GM23338 (cell line): ENCODE measurements around the gene RAB11B. TPM values are rescaled to one million over a fixed set of nuclear protein-coding genes. Genes with fewer than 3 reads are reported as not detected.
A peak's percentile ranks its signal among the peaks of the same experiment; 100 is the strongest.

ENCODE experiments used
- ATAC-seq: fragments of 200-7000 bp; cut with Tn5 transposase; 3 replicates; pipeline ENCODE4 v1.9.1; 2020
- DNase-seq: peaks from one replicate; pipeline ENCODE4 v3.0.0-alpha.2; 2015; ENCODE audit warnings: low spot score
- H2AFZ ChIP-seq: fragments of 200-600 bp; sonication (generic); 2 replicates; pipeline ENCODE4 v1.8.0; 2016; ENCODE audit warnings: antibody characterized with exemption, mild to moderate bottlenecking, moderate library complexity
- H3F3A ChIP-seq: fragments of 200-600 bp; sonication (generic); replicated peaks from 2 replicates; pipeline ENCODE4 v1.8.0; 2017; ENCODE audit warnings: antibody characterized with exemption, mixed run types, low read depth
- H3K27ac ChIP-seq: fragments of 200-600 bp; sonication (generic); 2 replicates; pipeline ENCODE4 v1.6.1; 2016; ENCODE audit warnings: low read depth
- H3K27me3 ChIP-seq: fragments of 200-600 bp; sonication (generic); 2 replicates; pipeline ENCODE4 v1.8.0; 2016; ENCODE audit warnings: mild to moderate bottlenecking, mixed run types, moderate library complexity; ENCODE audit not compliant: insufficient read depth
- H3K36me3 ChIP-seq: fragments of 200-600 bp; sonication (generic); 2 replicates; pipeline ENCODE4 v1.8.0; 2016; ENCODE audit warnings: mild to moderate bottlenecking; ENCODE audit not compliant: insufficient read depth
- H3K4me1 ChIP-seq: fragments of 200-600 bp; sonication (generic); 2 replicates; pipeline ENCODE4 v1.8.0; 2016; ENCODE audit warnings: mild to moderate bottlenecking, moderate library complexity; ENCODE audit not compliant: insufficient read depth
- H3K4me2 ChIP-seq: fragments of 200-600 bp; sonication (generic); 2 replicates; pipeline ENCODE4 v1.7.1; 2017; ENCODE audit warnings: mixed run types
- H3K4me3 ChIP-seq: fragments of 200-600 bp; sonication (generic); 2 replicates; pipeline ENCODE4 v1.6.1; 2016; ENCODE audit warnings: mixed run types
- H3K79me2 ChIP-seq: fragments of 200-600 bp; sonication (generic); replicated peaks from 2 replicates; pipeline ENCODE4 v1.8.0; 2017; ENCODE audit warnings: mild to moderate bottlenecking; ENCODE audit not compliant: insufficient read depth
- H3K9me2 ChIP-seq: fragments of 200-600 bp; sonication (generic); 2 replicates; pipeline ENCODE4 v1.8.0; 2017; ENCODE audit not compliant: insufficient read depth
- H4K20me1 ChIP-seq: fragments of 200-600 bp; sonication (generic); replicated peaks from 2 replicates; pipeline ENCODE4 v1.8.0; 2017; ENCODE audit warnings: mild to moderate bottlenecking; ENCODE audit not compliant: insufficient read depth
- H3K27ac Mint-ChIP-seq: 2 replicates; pipeline ENCODE4 v1.8.0; 2020; ENCODE audit warnings: inconsistent platforms, mild to moderate bottlenecking, moderate library complexity, mixed read lengths
- H3K27me3 Mint-ChIP-seq: 3 replicates; pipeline ENCODE4 v1.8.0; 2022; ENCODE audit warnings: low read depth, mild to moderate bottlenecking, moderate library complexity, mixed read lengths, inconsistent platforms; ENCODE audit not compliant: insufficient read depth, poor library complexity
- H3K36me3 Mint-ChIP-seq: 3 replicates; pipeline ENCODE4 v1.8.0; 2021; ENCODE audit warnings: low read depth, mild to moderate bottlenecking, inconsistent platforms, moderate library complexity, mixed read lengths
- H3K4me1 Mint-ChIP-seq: 3 replicates; pipeline ENCODE4 v1.8.0; 2020; ENCODE audit warnings: mild to moderate bottlenecking, inconsistent platforms, mixed read lengths
- H3K4me3 Mint-ChIP-seq: 3 replicates; pipeline ENCODE4 v1.8.0; 2021; ENCODE audit warnings: moderate library complexity, mild to moderate bottlenecking, inconsistent platforms, mixed read lengths
- H3K9me3 Mint-ChIP-seq: 3 replicates; pipeline ENCODE4 v1.8.0; 2020; ENCODE audit warnings: moderate library complexity, mild to moderate bottlenecking, inconsistent platforms, mixed read lengths
- CREB1 ChIP-seq: fragments of 250-450 bp; sonication (Bioruptor Pico); IDR thresholded peaks from 2 replicates; pipeline ENCODE4 v1.5.0; 2020; ENCODE audit warnings: low read depth, mild to moderate bottlenecking, moderate library complexity
- NANOG ChIP-seq: IDR thresholded peaks from 2 replicates; pipeline ENCODE4 v1.6.1; 2016; ENCODE audit warnings: antibody characterized with exemption, borderline replicate concordance
- REST ChIP-seq: IDR thresholded peaks from one replicate; pipeline ENCODE4 v1.6.1; 2018; ENCODE audit warnings: antibody characterized with exemption; ENCODE audit not compliant: unreplicated experiment
- STAT1 ChIP-seq: IDR thresholded peaks from one replicate; pipeline ENCODE4 v1.6.1; 2016; ENCODE audit warnings: antibody characterized with exemption; ENCODE audit not compliant: unreplicated experiment
- ZNF114 ChIP-seq: fragments of 250-450 bp; sonication (Bioruptor Pico); IDR thresholded peaks from 2 replicates; pipeline ENCODE4 v1.5.0; 2020; ENCODE audit warnings: mild to moderate bottlenecking, moderate library complexity
- ZNF331 ChIP-seq: fragments of 250-450 bp; sonication (Bioruptor Pico); IDR thresholded peaks from 2 replicates; pipeline ENCODE4 v1.5.0; 2020; ENCODE audit warnings: low read depth, mild to moderate bottlenecking, moderate library complexity
- polyA plus RNA-seq: library from polyadenylated mRNA; unstranded; fragments of >200 nt; fragmentation: Nextera tagmentation; extraction: Ambion mirVana; gene quantifications from 2 replicates; pipeline ENCODE4 v1.2.1, GENCODE V29; 2016
- total RNA-seq: library from RNA; depleted of rRNA; stranded (reverse); fragments of >200 nt; shearing (Covaris generic); gene quantifications from 2 replicates; pipeline ENCODE4 v1.2.3, GENCODE V29; 2014

The RAB11B gene
- total and polyA plus RNA-seq, 2 experiments from 2014 or later = 66.0 to 79.6 TPM

GRCh38 chr19:8390617-8390981 is 439 bp downstream of the RAB11B start:
- Mint-ChIP-seq H3K27me3 (peaks cover 12% of the 10 kb centered on the region), H3K4me1 (peaks cover 9% of the 10 kb centered on the region), H3K36me3 (peaks cover 21% of the 10 kb centered on the region), H3K27ac (peak overlapping the region; percentile 48; the same call in 1 of the 2 replicates), H3K9me3 (peaks cover 20% of the 10 kb centered on the region), H3K4me3 (peak overlapping the region; percentile 92)
- H2AFZ ChIP-seq = no peak overlapping the region
- no peaks in the 10 kb centered on the region for H3K27me3 ChIP-seq
- peak overlapping the region; percentile 97 for H3K27ac ChIP-seq
- peaks cover 7% of the 10 kb centered on the region; the same call in 1 of the 2 replicates for H3K4me1 ChIP-seq
- ATAC-seq (peak; percentile 71), DNase-seq (peak; percentile 97)
- no peak for TF ChIP-seq REST
- 0 out of 2 replicates have a peak, but pooled peaks have one; percentile 18 for TF ChIP-seq CREB1
- H3K9me2 ChIP-seq = no peaks in the 10 kb centered on the region
- H3K79me2 ChIP-seq = peaks cover 47% of the 10 kb centered on the region
- peak overlapping the region; percentile 66 for H3K4me3 ChIP-seq
- H3F3A ChIP-seq = peaks cover 8% of the 10 kb centered on the region; the same call in 1 of the 2 replicates
- H4K20me1 ChIP-seq = peaks cover 18% of the 10 kb centered on the region
- H3K4me2 ChIP-seq = peak overlapping the region; percentile 81
- H3K36me3 ChIP-seq = no peaks in the 10 kb centered on the region

GRCh38 chr19:8391198-8392016 is 1.2 kb downstream of the RAB11B start:
- H3K4me3 Mint-ChIP-seq = peak overlapping the region; percentile 92
- peaks cover 7% of the 10 kb centered on the region; the same call in 1 of the 2 replicates for H3K4me1 ChIP-seq
- H2AFZ ChIP-seq = no peak overlapping the region
- H3K27me3 Mint-ChIP-seq = peaks cover 15% of the 10 kb centered on the region
- H3K9me2 ChIP-seq = no peaks in the 10 kb centered on the region
- H3K36me3 Mint-ChIP-seq = peaks cover 16% of the 10 kb centered on the region
- H4K20me1 ChIP-seq = peaks cover 18% of the 10 kb centered on the region
- peaks cover 55% of the 10 kb centered on the region for H3K79me2 ChIP-seq
- peak overlapping the region; percentile 62 for H3K27ac Mint-ChIP-seq
- H3K9me3 Mint-ChIP-seq = peaks cover 13% of the 10 kb centered on the region
- H3K4me3 ChIP-seq = peak overlapping the region; percentile 50
- peaks cover 9% of the 10 kb centered on the region; the same call in 1 of the 2 replicates for H3F3A ChIP-seq
- peaks cover 8% of the 10 kb centered on the region for H3K4me1 Mint-ChIP-seq
- H3K27ac ChIP-seq = 0 out of 2 replicates have a peak overlapping the region, but pooled peaks have one; percentile 80
- DNase-seq = no peak
- no peak for ATAC-seq
- H3K36me3 ChIP-seq = no peaks in the 10 kb centered on the region
- H3K4me2 ChIP-seq = peak overlapping the region; percentile 81
- no peaks in the 10 kb centered on the region for H3K27me3 ChIP-seq
- TF ChIP-seq STAT1 (no peak), REST (no peak), CREB1 (no peak), ZNF331 (CRISPR knock-in tag) (no peak), ZNF114 (CRISPR knock-in tag) (no peak), NANOG (no peak)
